GM18909 (cell line): ENCODE data around the gene PAQR9.

Experiments
- ATAC-seq: cut with Tn5 transposase; IDR thresholded peaks from one replicate; pipeline ENCODE4 v1.9.1; 2021; ENCODE audit warnings: mild to moderate bottlenecking; ENCODE audit not compliant: unreplicated experiment, poor library complexity

Gene PAQR9

DNA sequence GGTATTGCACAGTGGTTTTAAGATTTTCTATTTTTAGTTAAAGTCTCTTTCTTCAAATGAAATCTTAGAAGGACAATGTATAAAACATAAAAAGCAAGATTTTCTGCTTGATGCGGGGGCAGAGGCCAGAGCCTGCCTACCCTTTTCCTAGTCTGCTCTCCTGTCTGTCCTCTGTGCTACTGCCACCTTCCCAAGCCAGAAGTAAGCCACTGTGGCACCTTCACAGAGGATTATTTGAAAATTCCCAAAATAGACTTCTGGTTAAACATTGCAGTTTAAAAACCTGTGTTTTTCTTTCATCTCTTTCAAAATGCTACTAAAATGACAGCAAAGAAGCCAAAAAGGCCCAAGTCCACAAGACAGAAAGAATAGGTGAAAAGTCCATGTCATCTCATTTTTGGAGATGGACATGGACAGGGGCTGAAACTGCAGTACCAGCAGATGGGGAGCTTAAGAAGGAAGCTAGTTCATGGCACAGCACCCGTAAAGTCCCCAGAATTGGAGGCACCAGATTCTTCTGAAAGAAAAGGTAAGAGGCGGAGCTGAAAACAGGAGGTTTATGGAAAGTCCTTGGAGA is 37.0 kb downstream of the PAQR9 start:
- ATAC-seq, result no peak

DNA sequence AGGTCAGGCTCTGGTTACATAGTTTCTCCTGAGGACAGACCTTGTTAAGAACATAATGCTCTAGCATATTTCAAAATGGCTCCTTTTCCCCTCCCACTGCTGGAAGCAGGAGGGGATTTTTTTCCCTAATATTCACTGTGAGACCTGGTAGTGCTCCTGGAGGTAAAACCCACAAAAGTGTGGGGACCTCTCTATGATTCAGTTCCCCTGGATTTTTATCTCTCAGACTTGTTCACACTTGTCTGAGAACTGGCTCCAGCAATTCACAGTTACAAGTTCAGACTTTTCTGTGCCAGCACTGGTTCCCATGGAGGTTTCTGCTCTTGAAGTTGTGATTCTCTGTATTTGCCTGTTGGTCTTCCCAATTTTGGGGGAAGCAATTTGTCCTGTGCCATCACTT is 38.3 kb downstream of the PAQR9 start:
- no peak for ATAC-seq

- ATAC-seq, result no peak
These were observed 39.8 kb downstream of the PAQR9 start for GRCh38 chr3:142923694-142924093.

- ATAC-seq, result no peak
These were observed 46.9 kb downstream of the PAQR9 start for GRCh38 chr3:142916605-142917004.

DNA sequence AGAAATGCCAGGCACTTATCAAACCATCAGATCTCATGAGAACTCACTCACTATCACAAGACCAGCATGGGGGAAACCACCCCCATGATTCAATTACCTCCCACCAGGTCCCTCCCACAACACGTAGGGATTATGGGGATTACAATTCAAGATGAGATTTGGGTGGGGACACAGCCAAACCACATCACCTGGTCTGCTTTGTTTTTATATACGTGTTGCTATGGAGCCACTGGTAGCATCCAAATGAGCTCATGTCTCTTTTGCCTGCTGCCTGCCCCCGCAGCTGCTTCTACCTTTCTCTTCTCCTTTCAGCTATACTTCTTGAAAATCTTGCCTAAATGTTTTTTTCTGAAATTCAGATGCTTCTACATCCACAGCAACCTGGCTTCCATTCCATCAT is 47.8 kb downstream of the PAQR9 start:
- no peak for ATAC-seq

- ATAC-seq, result no peak
These were observed 49.1 kb downstream of the PAQR9 start for GRCh38 chr3:142914286-142914811.

- no peak for ATAC-seq
These were observed 50.0 kb downstream of the PAQR9 start for GRCh38 chr3:142913432-142913831.

GRCh38 chr3:142912402-142913172 is 50.9 kb downstream of the PAQR9 start:
- no peak for ATAC-seq
